Esophagus squamous epithelium (tissue), 5 donors: Measurements from ENCODE around the gene FOXP3. TPM values are rescaled to one million over a fixed set of nuclear protein-coding genes. Genes with fewer than 3 reads are reported as not detected.
"Not testable (repeated sequence)": the region's sequence is repeated elsewhere in the genome, so short reads cannot be mapped to it uniquely, and the experiment has no call there.

Experiments used
- DNase-seq: peaks from one replicate; lab custom pipeline; 2025; lab: John Stamatoyannopoulos, UW
- H3K27ac ChIP-seq, 4 donors: fragments of 200-600 bp; sonication (generic); one replicate each; pipeline ENCODE4 v1.5.1; 2016 to 2019; ENCODE audit warnings: mild to moderate bottlenecking in 1 of 4
- H3K27me3 ChIP-seq, 4 donors: fragments of 200-600 bp; sonication (generic); 1 replicate in 3 of 4; 2 replicates in 1 of 4; pipeline versions ENCODE4 v1.5.1 to v1.6.0; 2017 to 2021; ENCODE audit warnings: antibody characterized with exemption in 1 of 4
- H3K36me3 ChIP-seq, 3 donors: fragments of 200-600 bp; sonication (generic); one replicate each; pipeline ENCODE4 v1.5.1; 2016 to 2019
- H3K4me1 ChIP-seq, 3 donors: fragments of 200-600 bp; sonication (generic); one replicate each; pipeline ENCODE4 v1.5.1; 2017 to 2019
- H3K4me3 ChIP-seq, 4 donors: fragments of 200-600 bp; sonication (generic); 1 replicate in 3 of 4; 2 replicates in 1 of 4; pipeline ENCODE4 v1.5.1; 2016 to 2019; ENCODE audit warnings: mild to moderate bottlenecking in 2 of 4, moderate library complexity in 1 of 4
- H3K9me3 ChIP-seq, 3 donors: fragments of 200-600 bp; sonication (generic); one replicate each; pipeline ENCODE4 v1.5.1; 2016 to 2019
- CTCF ChIP-seq, 6 experiments: fragments of 450-650 bp in 4 of 6; fragments of 200-600 bp in 2 of 6; sonication (generic) in 2 of 6; IDR thresholded peaks; one replicate each; pipeline ENCODE4 v1.5.1; 2016 to 2019; ENCODE audit warnings: antibody characterized with exemption in 6 of 6, mild to moderate bottlenecking in 4 of 6, moderate library complexity in 4 of 6
- POLR2A ChIP-seq, 4 donors: fragments of 450-650 bp; IDR thresholded peaks; one replicate each; pipeline ENCODE4 v1.6.1; 2017; ENCODE audit warnings: antibody characterized with exemption in 4 of 4, mild to moderate bottlenecking in 4 of 4, moderate library complexity in 3 of 4
- WGBS, 2 donors: methylation state at CpG; one replicate each; pipeline ENCODE4 v1.1.5; 2018; 5-methylcytosine and 5-hydroxymethylcytosine counted together
- intact Hi-C: fragments of 100-400 bp; cut with DNase I; formaldehyde crosslinking; loops from one replicate; pipeline ENCODE4 v1.15.0; 2022
- total RNA-seq, 4 donors: library from RNA; depleted of rRNA; stranded (reverse); fragments of >200 nt; gene quantifications; one replicate each; pipeline ENCODE4 v1.1.0, GENCODE V29; 2016
- donor health status: DM: yes; HTN: yes; CAD: no.

FOXP3 gene
- total RNA-seq, 4 donors from 2014 or later = 0.38 to 2.1 (median 0.81) TPM

DNA sequence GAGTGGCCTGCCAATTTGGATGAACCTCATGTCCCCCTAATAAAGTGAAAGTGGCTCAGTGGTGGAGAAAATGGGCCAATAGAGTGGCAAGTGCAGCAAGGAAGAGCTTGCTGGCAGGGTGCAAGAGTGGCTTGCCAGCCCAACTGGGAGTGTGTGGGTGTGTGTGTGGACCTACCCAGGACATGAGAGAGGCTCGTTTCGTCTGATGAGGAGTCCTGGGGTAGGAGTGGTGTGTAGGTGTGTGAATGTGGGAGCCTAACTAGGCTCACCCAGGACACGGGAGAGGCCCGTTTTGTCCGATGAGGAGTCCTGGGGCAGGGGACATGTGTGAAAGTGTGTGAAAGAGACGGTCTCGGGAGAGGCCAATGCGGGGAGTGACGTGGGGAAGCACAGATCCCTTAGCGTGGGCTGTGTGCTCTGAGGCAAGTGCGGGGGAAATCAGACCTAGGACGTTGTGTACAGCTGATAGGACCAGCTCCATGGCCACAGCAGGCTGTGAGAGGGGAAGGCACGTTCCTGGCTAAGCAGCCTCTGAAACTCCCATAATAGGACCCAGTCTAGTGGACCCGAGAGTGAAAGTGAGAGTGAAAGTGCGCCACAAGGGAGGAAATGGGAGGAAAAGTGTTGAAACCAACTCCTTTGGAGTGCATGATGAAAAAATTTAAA lies 44.2 kb upstream of the FOXP3 start:
- no peaks in the 10 kb centered on the region for H3K9me3 ChIP-seq
- H3K4me3 ChIP-seq = peak overlapping the region; percentile 5 to 53 (median 32)
- DNase-seq = no peak
- H3K36me3 ChIP-seq = no peaks in the 10 kb centered on the region
- peak overlapping the region; percentile 45 to 86 (median 75) for H3K27ac ChIP-seq
- intact Hi-C loops = no loop called here
- TF ChIP-seq POLR2A (IDR thresholded peaks at IDR 0.05) (no peak), CTCF (IDR thresholded peaks at IDR 0.05) (no peak)
- WGBS, 2 donors = 29 to 50% methylated on average over 12 to 15 of the region's 15 CpGs
- no peaks in the 10 kb centered on the region for H3K27me3 ChIP-seq
- peaks cover 0 to 21% (median 10%) of the 10 kb centered on the region in 3 donors for H3K4me1 ChIP-seq

DNA sequence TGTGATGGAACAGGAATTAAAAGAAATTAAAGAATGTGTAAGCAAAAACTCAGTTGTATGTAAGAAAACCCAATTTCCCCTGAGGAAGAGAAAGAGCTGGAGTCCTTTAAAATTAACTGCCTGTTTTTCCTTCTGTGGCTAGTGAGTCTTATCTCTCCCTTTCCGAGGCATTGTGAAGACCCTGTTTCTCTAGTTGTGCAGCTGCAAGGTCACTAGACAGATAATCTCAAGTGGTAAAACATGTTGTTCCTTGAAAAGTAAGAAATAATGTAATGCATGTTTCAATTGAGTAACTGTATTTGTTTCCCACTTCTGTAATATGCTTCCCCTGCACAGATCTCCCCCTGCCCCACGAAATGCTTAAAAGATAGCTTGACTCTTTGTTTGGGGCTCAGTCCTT lies 43.3 kb upstream of the FOXP3 start:
- 66% methylated on average over 2 of the region's 2 CpGs for WGBS, 2 donors
- not testable (repeated sequence) for DNase-seq

DNA sequence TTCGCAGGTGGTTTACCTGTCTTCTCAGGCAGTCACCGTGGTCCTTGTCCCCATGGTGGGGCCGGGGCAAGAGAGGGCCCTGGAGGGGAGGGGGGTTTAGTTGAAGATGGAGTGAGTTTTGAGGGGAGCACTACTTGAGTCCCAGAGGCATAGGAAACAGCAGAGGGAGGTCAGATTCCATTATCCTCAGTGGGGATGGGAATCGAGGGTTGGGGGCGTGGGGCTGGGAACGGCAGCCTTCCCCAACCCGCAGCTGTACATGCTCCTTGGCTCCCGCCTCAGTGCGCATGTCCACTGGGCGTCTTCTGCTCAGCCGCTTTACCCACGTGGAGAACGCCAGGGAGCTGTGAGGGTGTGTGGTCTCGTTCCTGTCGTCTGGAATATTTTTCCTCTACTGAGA lies 38.8 kb upstream of the FOXP3 start, which contains the start of gene GAGE10:
TSS of gene GAGE10 (plus strand) at position 301 of the 400 bp plus-strand sequence. CDS start 1,214 bp downstream, outside the sequence.
- TF ChIP-seq POLR2A (IDR thresholded peaks at IDR 0.05) (no peak), CTCF (IDR thresholded peaks at IDR 0.05) (no peak)
- H3K36me3 ChIP-seq = no peaks in the 10 kb centered on the region
- H3K27me3 ChIP-seq = no peaks in the 10 kb centered on the region
- no peak within 1 kb of the TSS for H3K4me3 ChIP-seq
- no peaks in the 10 kb centered on the region for H3K9me3 ChIP-seq
- H3K4me1 ChIP-seq = no peaks in the 10 kb centered on the region
- no peak for DNase-seq
- no peak within 1 kb of the TSS for H3K27ac ChIP-seq
- intact Hi-C loops = no loop called here
- no CpG with 5 or more reads among the region's 15 CpGs for WGBS, 2 donors

More for the DNA sequence above, 43.3 kb upstream of the FOXP3 start:
- H3K4me3 ChIP-seq, H3K9me3 ChIP-seq, H3K36me3 ChIP-seq, intact Hi-C loops, H3K27ac ChIP-seq, H3K27me3 ChIP-seq: not testable (repeated sequence)
- peaks cover 0 to 21% (median 10%) of the 10 kb centered on the region in 3 donors for H3K4me1 ChIP-seq

GRCh38 chrX:49300703-49301102 lies 36.2 kb upstream of the FOXP3 start:
- Histone ChIP-seq H3K36me3 (no peaks in the 10 kb centered on the region), H3K4me1 (no peaks in the 10 kb centered on the region), H3K27ac (no peak overlapping the region), H3K27me3 (no peaks in the 10 kb centered on the region), H3K4me3 (no peak overlapping the region), H3K9me3 (no peaks in the 10 kb centered on the region)
- 67 to 93% methylated on average over 1 of the region's 1 CpG for WGBS, 2 donors
- DNase-seq = no peak
- TF ChIP-seq CTCF (IDR thresholded peaks at IDR 0.05) (no peak), POLR2A (IDR thresholded peaks at IDR 0.05) (no peak)
- intact Hi-C loops = no loop called here

DNA sequence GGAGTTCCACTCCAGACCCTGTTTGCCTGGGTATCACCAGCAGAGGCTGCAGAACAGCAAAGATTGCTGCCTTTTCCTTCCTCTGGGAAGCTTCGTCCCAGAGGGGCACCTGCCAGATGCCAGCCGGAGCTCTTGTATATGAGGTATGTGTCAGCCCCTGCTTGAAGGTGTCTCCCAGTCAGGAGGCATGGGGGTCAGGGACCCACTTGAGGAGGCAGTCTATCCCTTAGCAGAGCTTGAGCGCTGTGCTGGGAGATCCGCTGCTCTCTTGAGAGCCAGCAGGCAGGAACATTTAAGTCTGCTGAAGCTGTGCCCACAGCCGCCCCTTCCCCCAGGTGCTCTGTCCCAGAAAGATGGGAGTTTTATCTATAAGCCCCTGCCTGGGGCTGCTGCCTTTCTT lies 34.8 kb upstream of the FOXP3 start:
- DNase-seq, H3K36me3 ChIP-seq: not testable (repeated sequence)

More for the DNA sequence above, 34.8 kb upstream of the FOXP3 start:
- H3K4me3 ChIP-seq, H3K9me3 ChIP-seq, H3K27ac ChIP-seq, H3K4me1 ChIP-seq, H3K27me3 ChIP-seq: not testable (repeated sequence)
- no CpG with 5 or more reads among the region's 5 CpGs for WGBS, 2 donors
- intact Hi-C loops = loop anchor here (10.0 kb wide), 1 partner anchor 456 kb away; no protein-coding TSS in a partner anchor
